DOHH2 (cell line): Measurements from ENCODE around the gene FIGNL1.

Experiments used
- H3F3A ChIP-seq: fragments of 200-600 bp; sonication (generic), shearing (Covaris generic); 2 replicates; pipeline ENCODE4 v1.6.0; 2016; ENCODE audit warnings: antibody characterized with exemption, mild to moderate bottlenecking; ENCODE audit not compliant: control insufficient read depth, insufficient read depth
- H3K27ac ChIP-seq: fragments of 200-600 bp; sonication (generic); 2 replicates; pipeline ENCODE4 v1.5.1; 2014; ENCODE audit warnings: low read depth, mild to moderate bottlenecking, low read length, moderate library complexity
- H3K27me3 ChIP-seq: fragments of 200-600 bp; sonication (generic); 2 replicates; pipeline ENCODE4 v1.6.1; 2014; ENCODE audit warnings: mild to moderate bottlenecking, low read length, mixed read lengths; ENCODE audit not compliant: control insufficient read depth
- H3K36me3 ChIP-seq: fragments of 200-600 bp; sonication (generic); 2 replicates; pipeline ENCODE4 v1.6.1; 2014; ENCODE audit warnings: mild to moderate bottlenecking, low read length, moderate library complexity, mixed read lengths; ENCODE audit not compliant: control insufficient read depth
- H3K4me1 ChIP-seq: fragments of 200-600 bp; sonication (generic); 2 replicates; pipeline ENCODE4 v1.6.1; 2014; ENCODE audit warnings: mild to moderate bottlenecking, low read length, mixed read lengths; ENCODE audit not compliant: control insufficient read depth
- H3K4me2 ChIP-seq: fragments of 200-600 bp; sonication (generic); 2 replicates; pipeline ENCODE4 v1.6.0; 2014; ENCODE audit warnings: mild to moderate bottlenecking, low read length, moderate library complexity
- H3K4me3 ChIP-seq: fragments of 200-600 bp; sonication (generic); 2 replicates; pipeline ENCODE4 v1.5.1; 2014; ENCODE audit warnings: mild to moderate bottlenecking, low read length, mixed read lengths
- H3K79me2 ChIP-seq: fragments of 200-600 bp; sonication (generic); 2 replicates; pipeline ENCODE4 v1.6.1; 2014; ENCODE audit warnings: mild to moderate bottlenecking, low read length, mixed read lengths; ENCODE audit not compliant: control insufficient read depth
- H3K9me2 ChIP-seq: fragments of 200-600 bp; sonication (generic); replicated peaks from 2 replicates; pipeline ENCODE4 v1.6.1; 2014; ENCODE audit warnings: mild to moderate bottlenecking, low read length, mixed read lengths; ENCODE audit not compliant: control insufficient read depth
- H3K9me3 ChIP-seq: fragments of 200-600 bp; sonication (generic); 2 replicates; pipeline ENCODE4 v1.6.1; 2014; ENCODE audit warnings: antibody characterized with exemption, low read length, mixed read lengths; ENCODE audit not compliant: control insufficient read depth, insufficient read depth
- H4K20me1 ChIP-seq: fragments of 200-600 bp; sonication (generic); 2 replicates; pipeline ENCODE4 v1.6.0; 2014; ENCODE audit warnings: low read depth, mild to moderate bottlenecking, antibody characterized with exemption, low read length, moderate library complexity; ENCODE audit not compliant: control insufficient read depth, insufficient read depth
- CTCF ChIP-seq: fragments of 200-600 bp; sonication (generic); IDR thresholded peaks from one replicate; pipeline ENCODE4 v1.5.1; 2014; ENCODE audit warnings: antibody characterized with exemption, mild to moderate bottlenecking, low read depth, low read length; ENCODE audit not compliant: poor library complexity, severe bottlenecking
- EZH2phosphoT487 ChIP-seq: fragments of 200-600 bp; sonication (generic); IDR thresholded peaks from 2 replicates; pipeline ENCODE4 v1.6.1; 2017; ENCODE audit warnings: borderline replicate concordance, mild to moderate bottlenecking, antibody characterized with exemption, low read length, moderate library complexity, mixed read lengths

The FIGNL1 gene

GRCh38 chr7:50415844-50416364 lies 34.2 kb downstream of the FIGNL1 start:
- no peak for TF ChIP-seq EZH2phosphoT487
- no peak for TF ChIP-seq CTCF
- H3K27me3 ChIP-seq = no peaks in the 10 kb centered on the region
- H3K36me3 ChIP-seq = no peaks in the 10 kb centered on the region
- peaks cover 55% of the 10 kb centered on the region for H3K4me1 ChIP-seq
- H3K79me2 ChIP-seq = no peaks in the 10 kb centered on the region
- H3K27ac ChIP-seq = no peak overlapping the region
- H3K4me2 ChIP-seq = peak overlapping the region; percentile 59
- H3K9me3 ChIP-seq = no peaks in the 10 kb centered on the region
- H4K20me1 ChIP-seq = no peaks in the 10 kb centered on the region
- peak overlapping the region; percentile 27; the same call in 1 of the 2 replicates for H3K4me3 ChIP-seq
- 0 out of 2 replicates have a peak, but pooled peaks cover 4% of the 10 kb centered on the region for H3F3A ChIP-seq
- no peaks in the 10 kb centered on the region for H3K9me2 ChIP-seq

- Histone ChIP-seq H3K4me1 (peaks cover 78% of the 10 kb centered on the region), H3K9me3 (no peaks in the 10 kb centered on the region), H4K20me1 (no peaks in the 10 kb centered on the region), H3F3A (0 out of 2 replicates have a peak, but pooled peaks cover 4% of the 10 kb centered on the region), H3K36me3 (no peaks in the 10 kb centered on the region), H3K79me2 (no peaks in the 10 kb centered on the region), H3K27me3 (no peaks in the 10 kb centered on the region), H3K27ac (no peak overlapping the region), H3K9me2 (no peaks in the 10 kb centered on the region), H3K4me3 (no peak overlapping the region), H3K4me2 (peak overlapping the region; percentile 41; the same call in 1 of the 2 replicates)
- no peak for TF ChIP-seq EZH2phosphoT487
- TF ChIP-seq CTCF = no peak
These were observed 36.6 kb downstream of the FIGNL1 start for GRCh38 chr7:50413561-50413960.

- H3K27me3 ChIP-seq = no peaks in the 10 kb centered on the region
- H3K4me2 ChIP-seq = peak overlapping the region; percentile 41
- H3K9me3 ChIP-seq = no peaks in the 10 kb centered on the region
- peaks cover 7% of the 10 kb centered on the region; the same call in 1 of the 2 replicates for H3F3A ChIP-seq
- H3K9me2 ChIP-seq = no peaks in the 10 kb centered on the region
- no peaks in the 10 kb centered on the region for H4K20me1 ChIP-seq
- peaks cover 80% of the 10 kb centered on the region for H3K4me1 ChIP-seq
- TF ChIP-seq EZH2phosphoT487 (no peak), CTCF (no peak)
- no peaks in the 10 kb centered on the region for H3K36me3 ChIP-seq
- peak overlapping the region; percentile 7; the same call in 1 of the 2 replicates for H3K4me3 ChIP-seq
- H3K27ac ChIP-seq = no peak overlapping the region; the same call in 1 of the 2 replicates
- no peaks in the 10 kb centered on the region for H3K79me2 ChIP-seq
These were observed 37.2 kb downstream of the FIGNL1 start for GRCh38 chr7:50412973-50413372.
